Uterus (tissue), 4 donors: ENCODE data around the gene AGBL1. TPM values are rescaled to one million over a fixed set of nuclear protein-coding genes. Genes with fewer than 3 reads are reported as not detected.

Experiments used
- DNase-seq, 2 donors: peaks; one replicate each; pipeline ENCODE4 v3.0.0-alpha.2; 2019 to 2020
- H3K27ac ChIP-seq, 2 donors: fragments of 200-600 bp; sonication (generic); 1 replicate in 1 of 2; 2 replicates in 1 of 2; pipeline ENCODE4 v1.5.1; 2016 to 2018
- H3K27me3 ChIP-seq, 2 donors: fragments of 200-600 bp; sonication (generic); one replicate each; pipeline ENCODE4 v1.5.1; 2018 to 2019; ENCODE audit warnings: control low read depth in 1 of 2
- H3K36me3 ChIP-seq, 2 donors: fragments of 200-600 bp; sonication (generic); one replicate each; pipeline ENCODE4 v1.5.1; 2019; ENCODE audit warnings: control low read depth in 1 of 2
- H3K4me1 ChIP-seq, 2 donors: fragments of 200-600 bp; sonication (generic); one replicate each; pipeline ENCODE4 v1.5.1; 2018 to 2019; ENCODE audit warnings: control low read depth in 1 of 2
- H3K4me3 ChIP-seq, 2 donors: fragments of 200-600 bp; sonication (generic); 1 replicate in 1 of 2; 2 replicates in 1 of 2; pipeline ENCODE4 v1.5.1; 2018 to 2019; ENCODE audit warnings: mild to moderate bottlenecking in 1 of 2
- H3K9me3 ChIP-seq, 2 donors: fragments of 200-600 bp; sonication (generic); one replicate each; pipeline ENCODE4 v1.5.1; 2019; ENCODE audit warnings: control low read depth in 1 of 2
- POLR2A ChIP-seq, 2 donors: fragments of 450-650 bp; IDR thresholded peaks; one replicate each; pipeline ENCODE4 v1.6.1; 2016; ENCODE audit warnings: antibody characterized with exemption in 2 of 2, mild to moderate bottlenecking in 1 of 2, moderate library complexity in 1 of 2
- intact Hi-C: fragments of 100-400 bp; cut with DNase I; formaldehyde crosslinking; loops from one replicate; pipeline ENCODE4 v1.15.1; 2023; ENCODE audit warnings: low total_unique reads
- total RNA-seq, 4 donors: library from RNA; depleted of rRNA in 3 of 4; stranded (reverse); fragments of >200 nt in 3 of 4; gene quantifications; one replicate each; pipeline versions ENCODE4 v1.1.0 to v1.2.4, GENCODE V29; 2014 to 2023
- TF ChIP-seq, protein P1 (sequence below), 4 experiments: fragments of 200-600 bp in 2 of 4; fragments of 450-650 bp in 2 of 4; sonication (generic) in 2 of 4; IDR thresholded peaks; one replicate each; pipeline ENCODE4 v1.5.1; 2016 to 2019; ENCODE audit warnings: antibody characterized with exemption in 4 of 4, mild to moderate bottlenecking in 2 of 4, moderate library complexity in 1 of 4
- donor health status: DM: yes; HTN: yes; CAD: no.

The AGBL1 gene
- total RNA-seq, 4 donors from 2014 or later: 0.07 TPM; not detected in 3

DNA sequence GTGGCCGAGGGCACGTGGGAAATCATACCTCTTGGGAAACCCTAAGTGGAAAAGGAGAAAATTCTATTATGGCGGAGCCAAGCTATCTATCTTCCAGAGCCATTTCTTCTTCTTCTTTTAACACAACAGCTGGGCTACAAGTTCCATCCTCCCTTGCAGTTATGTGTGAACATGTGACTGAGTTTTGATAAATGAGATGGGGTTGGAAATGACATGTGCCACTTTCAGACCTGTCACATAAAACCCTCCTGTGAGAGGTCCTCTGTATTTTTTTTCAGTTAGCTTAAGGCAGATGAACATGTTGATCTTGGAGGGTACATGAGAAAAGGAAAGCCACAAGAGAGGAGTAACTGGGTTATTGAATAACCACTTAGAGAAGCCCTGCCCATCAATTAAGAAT, 47.9 kb downstream of the AGBL1 start:
- Histone ChIP-seq H3K27me3 (no peaks in the 10 kb centered on the region), H3K9me3 (no peaks in the 10 kb centered on the region), H3K4me1 (no peaks in the 10 kb centered on the region), H3K36me3 (no peaks in the 10 kb centered on the region), H3K4me3 (no peak overlapping the region), H3K27ac (no peak overlapping the region)
- intact Hi-C loops: no loop called here
- TF ChIP-seq, protein P1, sequence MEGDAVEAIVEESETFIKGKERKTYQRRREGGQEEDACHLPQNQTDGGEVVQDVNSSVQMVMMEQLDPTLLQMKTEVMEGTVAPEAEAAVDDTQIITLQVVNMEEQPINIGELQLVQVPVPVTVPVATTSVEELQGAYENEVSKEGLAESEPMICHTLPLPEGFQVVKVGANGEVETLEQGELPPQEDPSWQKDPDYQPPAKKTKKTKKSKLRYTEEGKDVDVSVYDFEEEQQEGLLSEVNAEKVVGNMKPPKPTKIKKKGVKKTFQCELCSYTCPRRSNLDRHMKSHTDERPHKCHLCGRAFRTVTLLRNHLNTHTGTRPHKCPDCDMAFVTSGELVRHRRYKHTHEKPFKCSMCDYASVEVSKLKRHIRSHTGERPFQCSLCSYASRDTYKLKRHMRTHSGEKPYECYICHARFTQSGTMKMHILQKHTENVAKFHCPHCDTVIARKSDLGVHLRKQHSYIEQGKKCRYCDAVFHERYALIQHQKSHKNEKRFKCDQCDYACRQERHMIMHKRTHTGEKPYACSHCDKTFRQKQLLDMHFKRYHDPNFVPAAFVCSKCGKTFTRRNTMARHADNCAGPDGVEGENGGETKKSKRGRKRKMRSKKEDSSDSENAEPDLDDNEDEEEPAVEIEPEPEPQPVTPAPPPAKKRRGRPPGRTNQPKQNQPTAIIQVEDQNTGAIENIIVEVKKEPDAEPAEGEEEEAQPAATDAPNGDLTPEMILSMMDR (IDR thresholded peaks at IDR 0.05): no peak
- no peak for TF ChIP-seq POLR2A (IDR thresholded peaks at IDR 0.05)
- no peak for DNase-seq

DNA sequence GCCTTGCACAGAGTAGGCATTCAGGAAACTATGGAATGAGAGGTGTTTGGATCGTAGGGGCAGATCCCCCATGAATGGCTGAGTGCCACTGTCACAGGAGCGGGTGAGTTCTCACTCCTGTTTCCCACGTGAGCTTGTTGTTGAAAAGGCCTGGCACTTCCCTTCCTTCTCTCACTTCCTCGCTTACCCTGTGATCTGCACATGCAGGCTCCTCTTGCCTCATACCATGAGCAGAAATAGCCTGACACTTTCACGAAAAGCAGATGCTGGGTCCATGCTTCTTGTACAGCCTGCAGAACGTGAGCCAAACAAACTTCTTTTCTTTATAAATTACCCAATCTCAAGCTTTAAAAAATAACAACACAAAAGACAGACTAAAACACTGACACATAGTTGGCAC, 55.4 kb downstream of the AGBL1 start:
- no peaks in the 10 kb centered on the region for H3K36me3 ChIP-seq
- H3K27me3 ChIP-seq: no peaks in the 10 kb centered on the region
- no peak overlapping the region for H3K4me3 ChIP-seq
- TF ChIP-seq, protein P1 (IDR thresholded peaks at IDR 0.05): no peak
- TF ChIP-seq POLR2A (IDR thresholded peaks at IDR 0.05): no peak
- no peaks in the 10 kb centered on the region for H3K9me3 ChIP-seq
- no peaks in the 10 kb centered on the region for H3K4me1 ChIP-seq
- peak; percentile 40 to 67 for DNase-seq
- peak overlapping the region; percentile 35 to 59 for H3K27ac ChIP-seq
- intact Hi-C loops: no loop called here

DNA sequence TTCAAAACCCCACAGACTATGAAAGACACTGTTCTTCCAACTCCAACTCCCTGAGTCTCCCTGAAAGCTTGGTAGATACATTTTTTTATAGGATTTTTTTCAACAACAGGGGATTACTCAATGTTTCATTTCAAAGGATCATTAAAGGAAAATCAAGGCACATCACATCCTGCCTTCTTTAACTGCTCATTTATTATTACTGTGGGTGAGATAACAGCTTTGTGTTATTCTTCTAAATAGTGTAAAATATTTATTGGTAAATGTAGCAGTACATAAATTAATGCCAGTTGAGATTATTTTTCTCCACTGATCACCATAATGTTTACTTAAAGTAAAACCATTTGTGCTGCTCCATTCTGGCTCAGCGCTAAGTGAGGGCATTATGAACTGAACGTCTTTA, 57.2 kb downstream of the AGBL1 start:
- Histone ChIP-seq H3K27ac (no peak overlapping the region), H3K4me1 (no peaks in the 10 kb centered on the region), H3K4me3 (no peak overlapping the region), H3K9me3 (no peaks in the 10 kb centered on the region), H3K36me3 (no peaks in the 10 kb centered on the region), H3K27me3 (no peaks in the 10 kb centered on the region)
- DNase-seq: no peak
- no peak for TF ChIP-seq POLR2A (IDR thresholded peaks at IDR 0.05)
- TF ChIP-seq, protein P1 (IDR thresholded peaks at IDR 0.05): no peak
- intact Hi-C loops: no loop called here

DNA sequence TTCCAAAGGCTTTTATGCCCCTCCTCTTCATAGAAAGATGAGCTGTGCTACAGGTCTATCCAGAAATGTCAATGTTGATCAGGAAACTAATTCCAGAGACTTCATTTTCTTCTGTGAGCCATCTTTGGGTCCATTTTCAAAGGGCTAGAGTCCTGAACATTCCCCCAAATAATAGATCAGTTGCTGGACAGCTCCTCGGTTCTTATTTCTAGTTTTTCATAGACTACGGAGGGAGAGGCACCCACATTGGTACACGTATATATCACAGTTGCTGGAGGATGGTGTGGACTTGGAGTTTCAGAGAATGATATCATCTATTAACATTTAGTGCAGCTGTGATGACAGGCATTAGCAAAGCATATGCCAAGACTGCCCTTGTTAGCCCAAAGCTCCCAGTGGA, 59.1 kb downstream of the AGBL1 start:
- intact Hi-C loops: no loop called here
- H3K4me1 ChIP-seq: no peaks in the 10 kb centered on the region
- DNase-seq: no peak
- no peak overlapping the region for H3K27ac ChIP-seq
- H3K9me3 ChIP-seq: no peaks in the 10 kb centered on the region
- no peaks in the 10 kb centered on the region for H3K27me3 ChIP-seq
- TF ChIP-seq POLR2A (IDR thresholded peaks at IDR 0.05): no peak
- TF ChIP-seq, protein P1 (IDR thresholded peaks at IDR 0.05): no peak
- H3K4me3 ChIP-seq: no peak overlapping the region
- no peaks in the 10 kb centered on the region for H3K36me3 ChIP-seq

DNA sequence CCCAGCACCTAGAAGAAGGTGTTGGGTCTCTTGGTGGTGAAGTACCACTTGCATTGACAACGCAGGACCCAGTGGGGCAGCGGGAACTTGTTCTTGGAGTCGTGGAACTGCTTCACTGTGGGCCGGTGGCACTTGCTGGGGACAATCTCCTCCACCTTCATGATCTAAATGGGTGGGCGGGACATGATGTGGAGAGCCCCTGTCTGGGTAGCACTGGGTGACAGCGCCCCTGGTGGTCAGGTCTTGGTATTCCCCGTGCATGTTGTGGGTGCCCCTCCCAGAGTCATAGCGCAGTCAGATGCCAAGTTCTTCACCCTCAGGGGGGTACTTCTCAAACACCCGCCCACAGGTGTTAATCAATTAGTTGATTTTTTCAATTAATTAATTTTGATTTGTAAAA, 60.2 kb downstream of the AGBL1 start:
- intact Hi-C loops: no loop called here
- Histone ChIP-seq H3K9me3 (no peaks in the 10 kb centered on the region), H3K27ac (no peak overlapping the region), H3K4me1 (no peaks in the 10 kb centered on the region), H3K4me3 (no peak overlapping the region), H3K36me3 (no peaks in the 10 kb centered on the region), H3K27me3 (no peaks in the 10 kb centered on the region)
- TF ChIP-seq POLR2A (IDR thresholded peaks at IDR 0.05): no peak
- TF ChIP-seq, protein P1 (IDR thresholded peaks at IDR 0.05): no peak
- no peak for DNase-seq
